ENCODE data around the gene ADSS1.
A peak's percentile ranks its signal among the peaks of the same experiment; 100 is the strongest.

The ADSS1 gene

DNA sequence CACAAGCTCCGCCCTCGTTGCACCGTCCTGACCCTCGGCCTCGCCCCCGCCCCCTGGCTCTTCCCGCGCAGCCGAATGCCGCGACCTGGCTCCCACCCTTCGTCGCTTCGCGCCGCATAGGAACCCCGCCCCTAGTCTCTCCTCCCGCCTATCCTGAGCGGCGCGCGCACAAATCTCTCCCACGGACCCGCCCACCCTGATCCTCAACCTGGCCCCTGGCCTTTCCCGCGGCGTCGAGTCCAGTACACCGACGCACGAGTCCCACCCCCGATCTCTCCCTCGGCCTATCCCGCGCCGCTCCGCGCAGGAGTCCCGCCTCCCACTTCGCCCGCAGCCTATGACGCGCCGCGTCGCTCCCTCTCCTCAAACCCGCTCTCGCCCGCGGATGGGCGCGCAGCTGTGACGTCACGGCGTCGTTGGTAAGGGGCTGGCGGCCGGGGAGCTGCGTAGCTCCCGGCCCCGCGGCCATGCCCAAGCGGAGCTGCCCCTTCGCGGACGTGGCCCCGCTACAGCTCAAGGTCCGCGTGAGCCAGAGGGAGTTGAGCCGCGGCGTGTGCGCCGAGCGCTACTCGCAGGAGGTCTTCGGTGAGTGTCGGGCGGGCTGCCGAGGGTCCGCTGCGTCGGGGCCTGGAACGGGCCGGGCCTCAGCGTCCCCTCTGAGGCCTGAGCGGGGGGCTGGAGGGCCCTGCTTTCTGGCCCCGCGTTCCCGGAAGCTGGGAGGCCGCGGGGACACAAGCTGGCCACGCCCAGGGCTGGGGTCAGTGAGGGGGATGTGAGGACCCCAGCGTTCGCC is 28.9 kb downstream of the ADSS1 start, which contains the start of gene SIVA1:
Gene SIVA1, plus strand, starts transcription at position 413 of the 793 bp plus-strand sequence. Its CDS starts 55 bp downstream, at position 468.
- DNase-seq = peak; percentile 100

DNA sequence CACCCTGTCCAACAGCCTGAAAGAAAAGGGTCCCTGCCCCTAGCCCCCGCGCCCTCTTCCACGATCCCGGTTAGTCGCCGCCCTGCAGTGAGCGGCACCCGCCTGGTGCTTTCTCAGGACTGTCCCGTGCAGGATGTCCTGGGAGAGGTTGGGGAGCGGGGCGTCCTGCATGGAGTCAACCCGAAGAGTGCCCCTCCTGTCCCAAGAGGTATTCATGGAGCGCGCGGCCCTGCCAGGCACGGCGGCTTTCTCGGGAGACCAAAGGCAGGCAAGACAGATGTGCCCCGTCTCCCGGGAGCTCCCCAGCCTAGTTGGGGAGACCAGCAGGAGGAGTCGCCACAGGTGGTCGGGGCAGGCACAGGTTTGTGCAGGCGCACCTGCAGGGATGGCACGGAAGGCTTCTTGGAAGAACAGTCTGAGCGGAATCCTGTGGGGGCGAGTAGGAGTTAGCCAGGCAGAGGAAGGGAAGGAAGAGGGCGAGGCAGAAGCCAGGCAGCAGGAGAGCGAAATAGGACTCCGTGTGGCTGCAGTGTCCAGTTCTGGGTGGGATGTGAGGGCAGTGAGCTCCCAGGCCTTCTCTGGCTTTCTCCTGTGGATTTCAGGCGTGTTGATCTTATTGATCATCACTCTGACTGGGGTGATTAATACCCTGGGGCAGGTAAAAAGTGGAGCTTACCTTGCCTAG is 29.6 kb downstream of the ADSS1 start:
- DNase-seq = peak; percentile 18

DNA sequence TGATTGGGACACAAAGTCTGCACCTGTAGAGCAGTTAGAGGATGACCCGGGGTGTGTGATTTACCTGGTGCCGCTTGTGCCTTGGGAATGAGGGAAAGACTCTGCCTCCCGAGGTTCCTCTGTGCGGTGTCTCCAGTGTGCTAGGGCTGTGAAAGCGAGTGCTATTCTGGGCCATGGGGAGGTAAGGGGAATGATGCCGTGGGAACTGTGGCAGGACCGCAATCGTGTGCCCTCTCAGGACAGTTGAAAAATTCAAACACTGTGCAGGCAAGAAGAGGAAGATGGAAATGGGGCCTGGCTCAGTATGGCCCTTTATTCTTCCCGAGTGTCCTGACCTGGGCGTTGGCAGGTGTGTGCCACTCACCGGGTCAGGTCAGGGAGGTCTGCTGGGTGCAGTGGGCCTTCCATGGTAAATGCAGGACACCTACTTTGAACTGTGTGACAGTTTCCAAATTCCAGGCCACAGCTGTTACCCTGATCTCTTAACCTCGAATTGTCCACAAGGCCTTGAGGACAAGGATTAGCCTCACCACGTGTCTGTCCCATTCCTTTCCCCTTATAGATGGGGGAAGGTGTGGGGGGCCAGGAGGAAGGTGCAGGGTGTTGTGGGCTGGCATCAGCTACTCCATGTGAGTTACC is 30.3 kb downstream of the ADSS1 start:
- DNase-seq = no peak

DNA sequence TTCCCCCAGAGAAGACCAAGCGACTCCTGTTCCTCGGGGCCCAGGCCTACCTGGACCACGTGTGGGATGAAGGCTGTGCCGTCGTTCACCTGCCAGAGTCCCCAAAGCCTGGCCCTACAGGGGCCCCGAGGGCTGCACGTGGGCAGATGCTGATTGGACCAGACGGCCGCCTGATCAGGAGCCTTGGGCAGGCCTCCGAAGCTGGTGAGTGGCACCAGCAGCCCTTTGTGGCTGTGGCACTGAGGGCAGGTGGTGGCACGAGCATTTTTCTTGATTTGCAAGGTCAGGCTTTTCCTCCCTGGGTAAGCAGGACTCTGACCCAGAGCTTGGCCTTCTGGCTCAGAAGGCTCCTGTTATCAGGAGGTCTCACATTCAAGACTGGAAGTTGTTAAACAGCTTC is 31.6 kb downstream of the ADSS1 start:
- DNase-seq = no peak

DNA sequence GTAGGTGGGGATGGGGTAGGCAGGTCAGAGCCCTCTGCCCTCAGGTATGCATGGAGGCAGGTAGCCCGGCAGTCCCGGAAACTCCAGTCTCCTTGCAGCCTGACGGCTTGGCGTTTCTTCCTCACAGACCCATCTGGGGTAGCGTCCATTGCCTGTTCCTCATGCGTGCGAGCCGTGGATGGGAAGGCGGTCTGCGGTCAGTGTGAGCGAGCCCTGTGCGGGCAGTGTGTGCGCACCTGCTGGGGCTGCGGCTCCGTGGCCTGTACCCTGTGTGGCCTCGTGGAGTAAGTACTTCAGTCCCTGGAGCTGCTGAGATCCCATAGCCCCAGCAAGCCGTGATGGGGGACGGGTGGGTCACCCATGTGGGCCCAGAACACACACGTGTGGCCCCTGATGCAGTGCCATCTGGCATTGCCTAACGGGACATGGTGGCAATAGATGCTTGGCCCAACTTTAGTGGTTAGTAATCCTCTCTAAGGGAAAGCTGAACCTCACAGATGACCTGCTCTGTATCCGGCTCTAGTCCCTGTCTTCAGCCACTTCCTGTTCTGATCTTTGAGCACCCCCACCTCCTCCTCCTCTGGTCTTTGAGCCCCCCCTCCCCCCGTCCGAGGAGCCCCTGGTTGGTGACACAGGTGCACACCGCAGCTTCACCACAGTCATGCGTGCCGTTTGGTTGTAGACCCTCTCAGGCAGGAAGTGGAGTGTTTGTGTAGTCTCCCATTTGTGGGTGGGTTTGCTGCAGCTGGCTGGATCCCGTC is 32.6 kb downstream of the ADSS1 start:
- DNase-seq = no peak

DNA sequence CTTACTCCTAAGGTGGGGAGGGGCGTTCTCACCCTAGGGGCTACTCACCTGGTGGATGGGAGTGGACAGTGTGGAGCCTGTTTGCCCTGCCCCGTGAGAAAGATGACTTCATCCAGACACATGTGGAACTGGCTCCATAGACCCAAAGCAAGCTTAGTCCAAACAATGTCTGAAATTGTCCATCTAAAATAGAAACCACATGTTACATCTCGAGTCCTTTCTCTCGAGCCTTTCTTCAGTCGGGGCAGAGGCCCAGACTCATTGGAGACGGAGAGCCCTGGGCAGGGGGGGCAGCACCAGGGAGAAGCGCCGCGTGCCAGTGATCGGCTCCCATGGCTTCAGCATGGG is 33.2 kb downstream of the ADSS1 start:
- DNase-seq = no peak

DNA sequence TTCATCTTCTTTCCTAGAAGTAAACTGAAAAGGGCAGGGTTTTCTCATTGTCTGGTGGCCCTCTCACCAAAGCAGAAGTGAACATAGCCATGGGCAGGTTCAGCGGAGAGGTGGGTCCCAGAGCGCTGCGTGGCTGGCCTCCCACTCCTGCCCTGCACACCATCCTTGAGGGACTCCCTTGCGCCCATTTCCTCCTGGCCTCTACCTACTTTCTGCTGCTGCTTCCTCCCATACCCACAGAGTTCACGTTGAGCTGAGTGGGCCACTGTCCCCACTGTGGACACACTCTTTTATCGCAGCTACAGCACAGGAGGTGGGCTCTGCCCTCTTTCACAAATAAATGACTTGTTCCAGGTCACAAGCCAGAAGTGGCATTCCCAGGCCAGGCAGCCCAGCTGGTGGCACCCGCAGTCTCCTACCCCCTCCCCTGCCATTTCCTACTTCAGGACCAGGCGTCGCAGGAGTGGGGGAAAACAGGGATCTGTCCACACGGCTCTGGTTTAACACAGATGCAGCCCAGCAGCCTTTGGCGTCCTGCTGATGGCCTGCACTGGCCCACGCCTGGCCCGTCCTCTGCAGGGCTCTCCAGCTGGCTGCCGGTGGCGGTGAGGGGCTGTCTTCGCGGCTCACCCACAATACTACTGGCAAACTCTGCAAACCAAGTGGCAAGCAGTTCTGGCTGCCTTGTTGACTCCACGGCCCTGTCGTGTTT is 33.8 kb downstream of the ADSS1 start:
- DNase-seq = no peak

DNA sequence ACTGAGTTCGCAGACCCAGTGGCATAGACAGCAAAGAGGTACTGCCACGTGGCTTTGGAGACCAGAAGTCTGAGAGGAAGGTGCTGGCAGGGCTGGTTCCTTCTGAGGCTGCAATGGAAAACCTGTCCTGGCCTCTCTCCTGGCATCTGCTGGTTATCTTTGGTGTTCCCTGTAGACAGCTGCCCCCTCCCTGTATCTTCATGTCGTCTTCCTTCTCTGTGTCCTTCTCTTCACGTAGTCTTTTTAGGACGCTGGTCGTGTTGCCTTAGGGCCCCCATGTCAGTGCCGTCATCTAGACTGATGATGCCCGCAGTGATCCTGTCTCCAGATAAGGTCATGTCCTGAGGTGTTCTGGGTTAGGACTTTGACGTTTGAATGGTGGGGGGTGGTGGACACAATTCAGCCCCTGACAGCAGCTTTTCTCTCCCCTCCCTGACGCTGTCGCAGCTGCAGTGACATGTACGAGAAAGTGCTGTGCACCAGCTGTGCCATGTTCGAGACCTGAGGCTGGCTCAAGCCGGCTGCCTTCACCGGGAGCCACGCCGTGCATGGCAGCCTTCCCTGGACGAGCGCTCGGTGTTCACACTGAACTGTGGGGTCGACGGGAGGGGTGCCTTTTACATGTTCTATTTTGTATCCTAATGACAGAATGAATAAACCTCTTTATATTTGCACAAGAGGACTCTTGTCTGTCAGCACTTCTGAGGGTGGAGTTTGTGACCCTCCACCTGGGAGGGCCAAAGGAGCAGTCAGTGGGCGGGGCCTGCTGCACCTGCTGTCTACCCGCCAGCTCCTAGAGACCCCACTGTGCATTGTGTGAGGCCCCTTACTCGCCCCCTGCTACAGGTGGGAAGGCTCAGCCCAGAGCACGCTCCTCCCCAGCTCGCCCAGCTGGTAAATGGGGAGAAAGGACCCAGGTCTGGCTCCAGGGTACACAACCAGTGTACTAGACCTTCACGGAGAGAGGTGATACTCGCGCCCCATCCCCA is 35.2 kb downstream of the ADSS1 start:
- DNase-seq = no peak

DNA sequence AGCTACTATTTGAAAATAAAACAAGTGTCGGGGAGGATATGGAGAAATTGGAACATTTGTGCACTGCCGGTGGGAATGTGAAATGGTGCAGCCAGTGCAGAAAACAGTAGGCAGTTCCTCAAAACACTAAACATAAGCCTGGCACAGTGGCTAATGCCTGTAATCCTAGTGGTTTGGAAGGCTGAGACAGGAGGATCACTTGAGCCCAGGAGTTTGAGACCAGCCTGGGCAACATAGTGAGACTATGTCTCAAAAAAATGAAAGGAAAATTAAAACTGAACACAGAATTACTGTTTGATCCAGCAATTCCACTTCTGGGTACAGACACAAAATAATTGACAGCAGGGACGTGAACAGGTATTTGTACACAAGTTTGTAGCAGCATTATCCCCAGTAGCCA is 41.5 kb downstream of the ADSS1 start:
- DNase-seq = no peak

DNA sequence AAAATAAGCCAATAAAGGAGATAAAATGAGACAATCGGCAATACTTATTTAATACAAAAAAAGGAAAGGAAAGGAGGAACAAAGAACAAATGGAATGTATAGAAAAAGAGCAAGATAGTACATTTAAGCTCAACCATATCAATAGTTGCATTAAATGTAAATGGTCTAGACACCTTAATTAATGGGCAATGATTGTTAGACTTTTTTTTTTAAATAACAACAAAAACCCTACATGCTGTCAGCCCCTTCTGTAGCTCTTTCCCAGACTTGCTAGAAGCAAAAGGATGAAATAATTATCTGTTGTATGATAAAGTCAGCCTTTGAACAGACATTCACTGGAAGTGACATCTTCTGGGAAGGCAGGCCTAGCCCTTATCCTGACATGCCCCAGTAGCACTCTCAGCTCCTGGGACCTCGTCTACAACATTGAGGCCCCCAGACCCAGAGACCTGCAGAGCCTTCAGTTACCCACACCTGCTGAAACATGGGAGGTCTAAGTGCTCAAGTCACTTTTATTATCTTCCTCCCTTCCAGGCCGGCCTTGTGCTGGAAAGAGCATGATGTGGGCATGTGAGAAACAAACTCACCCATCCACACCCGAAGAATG is 42.3 kb downstream of the ADSS1 start:
- DNase-seq = no peak

DNA sequence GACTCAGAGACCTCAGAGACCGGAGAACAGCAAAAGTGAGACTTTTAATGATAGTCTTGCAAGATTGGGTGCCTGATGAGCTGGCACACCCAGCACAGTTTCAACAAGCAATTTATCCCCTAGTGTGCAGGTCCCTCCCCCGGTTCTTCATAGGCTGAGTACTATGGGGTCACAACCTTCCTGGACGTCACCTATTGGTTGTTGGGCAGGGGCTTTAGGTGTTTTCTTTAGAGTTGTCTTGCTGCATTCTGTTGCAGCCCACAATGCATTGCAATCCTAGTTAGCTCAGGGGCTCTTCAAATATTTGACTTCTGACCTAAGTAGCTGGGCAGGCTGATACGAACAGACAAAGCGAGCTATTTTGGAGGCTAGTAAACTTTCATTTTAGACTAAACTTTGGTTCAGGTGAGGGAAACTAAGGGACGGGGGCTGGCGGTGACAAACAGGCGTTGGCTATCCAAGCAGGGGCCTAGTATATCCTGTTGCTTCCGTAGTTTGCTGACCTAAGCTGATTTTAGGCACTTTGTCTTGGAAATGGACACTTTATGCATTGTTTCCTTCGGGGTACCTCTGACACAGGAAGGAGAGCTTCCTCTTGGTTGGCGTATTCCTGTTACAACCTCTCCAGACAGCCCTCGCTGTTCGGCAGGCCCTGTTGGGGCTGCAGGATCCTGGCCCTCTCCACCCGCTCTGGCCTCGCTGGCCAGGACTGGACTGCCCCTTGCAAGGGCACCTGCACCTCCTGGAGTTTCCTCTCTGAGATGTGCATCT is 43.0 kb downstream of the ADSS1 start:
- no peak for DNase-seq

DNA sequence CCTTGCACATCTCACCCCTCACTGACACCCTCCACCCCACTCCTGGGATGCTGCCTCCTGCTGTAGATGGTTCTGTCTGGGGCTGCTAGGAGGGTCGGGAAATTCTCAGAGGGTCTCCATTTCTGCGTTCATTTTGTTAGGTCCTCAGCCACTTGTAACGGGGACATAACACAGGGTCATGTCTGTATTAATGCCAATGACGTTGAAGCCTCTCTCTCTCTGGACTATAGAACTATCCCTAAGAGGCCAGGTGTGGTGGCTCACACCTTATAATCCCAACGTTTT is 43.5 kb downstream of the ADSS1 start:
- DNase-seq = no peak

DNA sequence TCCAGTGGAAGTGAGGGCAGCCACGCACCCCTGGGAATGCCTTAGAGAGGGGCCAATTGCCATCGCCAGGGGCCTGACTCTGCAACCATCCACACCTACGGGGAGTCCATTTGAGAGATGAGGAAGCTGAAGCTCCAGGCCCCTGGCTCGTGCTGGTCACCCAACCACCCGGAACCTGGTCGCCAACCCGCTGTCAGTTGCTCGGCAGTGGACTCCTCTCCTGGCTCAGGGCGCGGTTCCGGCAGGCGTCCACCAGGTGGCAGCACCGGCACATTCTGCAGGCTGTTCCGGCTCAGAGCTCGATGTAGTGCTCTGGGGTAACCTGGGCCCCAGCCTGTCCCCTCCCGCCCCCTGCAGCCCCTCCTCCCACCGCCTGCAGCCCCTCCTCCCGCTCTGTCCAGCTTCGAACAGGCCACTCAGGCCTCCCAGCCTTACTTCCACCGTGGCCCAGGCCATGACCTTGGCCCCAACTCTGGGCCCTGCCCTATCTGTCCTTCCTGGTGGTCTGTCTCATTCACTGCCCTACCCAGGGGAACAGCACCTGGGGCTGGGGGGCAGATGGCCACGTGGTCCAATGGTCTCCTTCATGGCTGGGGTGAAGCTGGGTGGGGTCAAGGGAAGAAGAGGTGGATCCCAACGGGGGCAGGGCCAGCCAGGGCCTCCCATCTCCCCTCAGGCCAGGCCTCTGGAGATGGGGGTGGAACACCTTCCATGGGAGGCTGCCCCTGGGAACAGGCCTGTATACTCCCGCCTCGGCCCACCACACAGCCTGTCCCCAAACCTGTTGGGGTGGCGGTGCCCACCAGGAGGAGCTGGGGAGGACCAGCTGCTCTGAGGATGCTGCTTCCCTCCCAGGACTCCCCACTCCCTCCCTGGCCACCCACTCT is 44.7 kb downstream of the ADSS1 start:
- DNase-seq = peak; percentile 89

DNA sequence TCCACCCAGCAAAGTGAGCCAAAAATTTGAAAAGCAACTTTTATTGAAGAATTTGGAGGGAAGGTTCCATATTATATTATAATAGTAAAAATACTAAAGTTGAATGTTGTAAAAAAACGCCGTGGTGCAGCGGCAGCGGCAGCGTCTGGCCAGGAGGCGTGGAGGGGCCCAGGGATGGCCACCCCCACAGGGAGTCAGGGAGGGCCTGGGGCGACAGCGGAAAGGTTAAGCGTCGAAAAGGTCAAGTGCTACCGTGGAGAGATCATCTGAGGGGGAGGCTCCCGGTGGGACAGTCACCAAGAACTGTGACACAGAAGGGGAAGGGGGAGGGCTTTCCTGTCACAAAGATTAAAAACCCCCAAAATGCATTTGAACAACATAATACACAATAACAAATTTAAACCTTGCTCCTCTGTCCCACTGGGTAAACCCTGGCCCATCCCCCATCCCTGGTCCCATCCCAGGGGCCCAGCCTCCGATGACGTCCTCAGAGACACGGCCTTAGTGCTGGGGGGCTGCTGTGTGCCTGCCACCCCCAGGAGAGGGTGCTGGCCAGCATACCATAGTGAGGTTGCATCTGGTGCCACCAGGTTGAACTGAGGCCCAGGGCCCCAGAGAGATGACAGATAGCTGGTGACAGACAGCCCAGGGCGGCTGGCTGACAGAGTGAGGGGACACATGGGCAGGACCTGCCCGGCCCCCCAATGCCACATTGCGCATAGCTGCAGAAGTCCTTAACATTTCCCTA is 45.5 kb downstream of the ADSS1 start:
- DNase-seq = no peak

DNA sequence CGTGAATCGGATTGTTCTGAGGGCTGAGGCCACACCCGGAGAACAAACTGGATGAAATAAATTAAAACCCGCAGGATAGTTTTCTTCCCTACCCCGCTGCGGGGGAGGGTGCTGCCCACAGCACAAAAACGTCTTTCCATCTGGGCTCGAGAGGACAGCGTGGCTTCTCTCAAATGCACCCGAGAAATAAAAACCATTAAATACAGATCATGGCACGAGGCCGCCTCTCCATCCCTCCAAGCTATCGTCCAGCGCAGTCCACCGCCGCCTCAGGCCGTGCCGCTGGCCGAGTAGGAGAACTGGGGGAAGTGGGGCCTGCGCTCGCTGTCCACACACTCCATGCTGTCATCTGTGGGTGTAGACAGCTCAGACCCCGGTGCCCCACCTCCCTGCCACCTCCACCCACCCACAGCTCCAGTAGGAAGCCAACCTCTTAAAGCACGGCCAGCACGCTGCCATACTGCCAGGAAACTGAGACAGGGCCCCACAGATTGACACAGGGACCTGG is 46.1 kb downstream of the ADSS1 start:
- no peak for DNase-seq

DNA sequence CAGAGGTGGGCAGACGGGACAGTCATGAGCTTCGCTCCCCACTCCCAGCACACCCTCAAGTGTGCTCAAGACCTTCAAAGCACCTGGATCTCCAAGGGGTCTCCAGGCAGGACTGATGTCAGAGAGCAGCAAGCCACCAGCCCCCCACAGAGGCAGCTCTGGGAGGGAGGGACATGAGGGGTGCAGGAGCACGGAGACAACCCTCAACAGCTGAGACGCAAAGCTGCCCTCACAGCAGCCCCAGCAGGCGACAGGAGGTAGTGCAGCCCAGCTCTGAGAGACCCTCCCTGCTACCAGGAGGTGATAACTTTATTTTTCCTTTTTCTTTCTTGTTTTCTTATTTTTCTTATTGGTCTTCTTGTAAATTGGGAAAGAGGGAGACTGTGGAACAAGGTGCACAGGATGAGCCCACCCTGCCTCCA is 46.8 kb downstream of the ADSS1 start:
- peak; percentile 31 for DNase-seq

DNA sequence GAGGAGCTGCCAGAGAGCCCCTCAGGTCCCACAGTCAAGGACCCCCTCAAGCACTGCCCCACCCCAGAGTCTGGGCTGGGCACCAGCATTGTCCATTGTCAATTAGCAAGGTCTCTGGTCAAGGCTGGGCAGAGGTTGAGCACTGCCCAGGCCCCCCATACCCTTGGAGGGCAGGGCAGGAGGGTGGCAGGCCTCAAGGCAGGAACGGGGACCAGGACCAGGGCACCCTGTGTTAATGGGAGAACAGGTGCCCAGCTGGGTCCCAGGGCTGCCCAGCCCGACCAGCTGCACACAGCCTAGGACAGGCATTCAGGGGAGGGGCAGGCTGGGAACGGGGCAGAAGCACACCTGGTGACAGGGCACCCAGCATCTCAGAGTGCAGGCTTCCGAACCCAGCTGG is 47.3 kb downstream of the ADSS1 start:
- no peak for DNase-seq
